Caco-2 (cell line): ENCODE results near the gene C1QTNF8. TPM values are rescaled to one million over a fixed set of nuclear protein-coding genes. Genes with fewer than 3 reads are reported as not detected.

Source experiments
- BruUV-seq: library from RNA; stranded (reverse); fragments of 400-500 nt; replicated peaks from 2 replicates; lab custom pipeline; 2021; lab: Mats Ljungman, UMichigan
- CTCF ChIA-PET: fragments of 300-600 bp; sonication (Branson Sonifier 250); formaldehyde crosslinking; loops from one replicate; lab custom pipeline; 2022; ENCODE audit warnings: antibody characterized with exemption; lab: Charles Lee
- POLR2A ChIA-PET: fragments of 300-600 bp; sonication (Branson Sonifier 250); formaldehyde crosslinking; loops from one replicate; lab custom pipeline; 2022; ENCODE audit warnings: antibody characterized with exemption; lab: Charles Lee
- DNase-seq, 2 experiments: peaks; one replicate each; pipeline versions ENCODE4 v3.0.0 to v3.0.0-alpha.2; 2020 to 2022
- H3K27me3 ChIP-seq: replicated peaks from 2 replicates; pipeline ENCODE4 v1.6.0; 2011; ENCODE audit warnings: low read length; ENCODE audit not compliant: control insufficient read depth, insufficient read depth
- H3K36me3 ChIP-seq: 2 replicates; pipeline ENCODE4 v1.5.1; 2011; ENCODE audit warnings: low read length; ENCODE audit not compliant: control insufficient read depth, insufficient read depth
- H3K4me1 ChIP-seq: fragments of 250-450 bp; sonication (Bioruptor Pico); 2 replicates; pipeline ENCODE4 v1.5.1; 2020; ENCODE audit warnings: mild to moderate bottlenecking
- H3K4me3 ChIP-seq: 2 replicates; pipeline ENCODE4 v1.5.1; 2011; ENCODE audit warnings: low read depth, mild to moderate bottlenecking, control low read depth, low read length
- H3K9me3 ChIP-seq: fragments of 250-450 bp; sonication (Bioruptor Pico); 2 replicates; pipeline ENCODE4 v1.5.1; 2020; ENCODE audit warnings: mild to moderate bottlenecking, moderate library complexity
- H3K27ac Mint-ChIP-seq: one replicate; pipeline ENCODE4 v1.8.0; 2022; ENCODE audit warnings: mixed read lengths; ENCODE audit not compliant: unreplicated experiment
- H3K27me3 Mint-ChIP-seq: one replicate; pipeline ENCODE4 v1.8.0; 2022; ENCODE audit warnings: mixed read lengths; ENCODE audit not compliant: insufficient read depth, unreplicated experiment
- H3K36me3 Mint-ChIP-seq: one replicate; pipeline ENCODE4 v1.8.0; 2022; ENCODE audit warnings: mild to moderate bottlenecking, mixed read lengths; ENCODE audit not compliant: insufficient read depth, unreplicated experiment
- H3K4me1 Mint-ChIP-seq: one replicate; pipeline ENCODE4 v1.8.0; 2022; ENCODE audit warnings: low read depth, mixed read lengths; ENCODE audit not compliant: unreplicated experiment
- H3K4me3 Mint-ChIP-seq: one replicate; pipeline ENCODE4 v1.8.0; 2022; ENCODE audit warnings: mild to moderate bottlenecking, moderate library complexity, mixed read lengths; ENCODE audit not compliant: unreplicated experiment
- H3K9me3 Mint-ChIP-seq: one replicate; pipeline ENCODE4 v1.8.0; 2022; ENCODE audit warnings: mixed read lengths; ENCODE audit not compliant: unreplicated experiment
- intact Hi-C: fragments of 100-400 bp; cut with micrococcal nuclease; formaldehyde crosslinking; loops from one replicate; pipeline ENCODE4 v1.10.0; 2022; ENCODE audit not compliant: unreplicated experiment
- total RNA-seq: library from RNA; stranded (reverse); gene quantifications from 2 replicates; pipeline ENCODE4 v1.2.3, GENCODE V29; 2022
- TF ChIP-seq, protein P1 (sequence below), 2 experiments: fragments of 200-600 bp in 1 of 2; IDR thresholded peaks; 1 replicate in 1 of 2; 2 replicates in 1 of 2; pipeline versions ENCODE4 v1.5.1 to v1.8.0; 2011 to 2022; ENCODE audit warnings: antibody characterized with exemption in 1 of 2, control low read depth in 1 of 2, inconsistent platforms in 1 of 2, low read depth in 1 of 2, low read length in 1 of 2, mild to moderate bottlenecking in 1 of 2, moderate library complexity in 1 of 2; ENCODE audit not compliant: insufficient read depth in 1 of 2, severe bottlenecking in 1 of 2, unreplicated experiment in 1 of 2

The C1QTNF8 gene
- total RNA-seq, 1 experiment from 2014 or later: not detected

DNA sequence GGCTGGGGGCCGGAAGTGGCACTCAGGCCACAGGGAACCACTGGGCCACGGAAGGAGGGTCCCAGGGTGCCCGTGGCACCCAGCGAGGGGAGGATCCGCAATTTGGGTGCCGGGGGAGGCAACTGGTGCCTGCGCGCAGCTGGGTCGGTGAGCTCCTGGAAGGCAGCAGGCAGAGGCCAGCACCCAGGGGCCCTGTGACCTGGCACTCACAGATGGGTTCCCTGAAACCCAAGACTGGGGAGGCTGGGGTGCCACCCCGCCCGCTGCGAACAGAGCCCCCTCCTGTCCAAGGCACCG is 22.8 kb downstream of the C1QTNF8 start:
- Histone ChIP-seq H3K36me3 (no peaks in the 10 kb centered on the region), H3K4me1 (peaks cover 8% of the 10 kb centered on the region), H3K9me3 (no peaks in the 10 kb centered on the region), H3K27me3 (no peaks in the 10 kb centered on the region), H3K4me3 (no peak overlapping the region)
- BruUV-seq: no TSS peak
- peaks cover 5% of the 10 kb centered on the region for H3K4me1 Mint-ChIP-seq
- H3K36me3 Mint-ChIP-seq: peaks cover 5% of the 10 kb centered on the region
- ChIA-PET POLR2A (no interaction called here), CTCF (no interaction called here)
- intact Hi-C loops: no loop called here
- no peaks in the 10 kb centered on the region for H3K27me3 Mint-ChIP-seq
- no peak overlapping the region for H3K27ac Mint-ChIP-seq
- TF ChIP-seq, protein P1, sequence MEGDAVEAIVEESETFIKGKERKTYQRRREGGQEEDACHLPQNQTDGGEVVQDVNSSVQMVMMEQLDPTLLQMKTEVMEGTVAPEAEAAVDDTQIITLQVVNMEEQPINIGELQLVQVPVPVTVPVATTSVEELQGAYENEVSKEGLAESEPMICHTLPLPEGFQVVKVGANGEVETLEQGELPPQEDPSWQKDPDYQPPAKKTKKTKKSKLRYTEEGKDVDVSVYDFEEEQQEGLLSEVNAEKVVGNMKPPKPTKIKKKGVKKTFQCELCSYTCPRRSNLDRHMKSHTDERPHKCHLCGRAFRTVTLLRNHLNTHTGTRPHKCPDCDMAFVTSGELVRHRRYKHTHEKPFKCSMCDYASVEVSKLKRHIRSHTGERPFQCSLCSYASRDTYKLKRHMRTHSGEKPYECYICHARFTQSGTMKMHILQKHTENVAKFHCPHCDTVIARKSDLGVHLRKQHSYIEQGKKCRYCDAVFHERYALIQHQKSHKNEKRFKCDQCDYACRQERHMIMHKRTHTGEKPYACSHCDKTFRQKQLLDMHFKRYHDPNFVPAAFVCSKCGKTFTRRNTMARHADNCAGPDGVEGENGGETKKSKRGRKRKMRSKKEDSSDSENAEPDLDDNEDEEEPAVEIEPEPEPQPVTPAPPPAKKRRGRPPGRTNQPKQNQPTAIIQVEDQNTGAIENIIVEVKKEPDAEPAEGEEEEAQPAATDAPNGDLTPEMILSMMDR (IDR thresholded peaks at IDR 0.05; ENCODE audit: insufficient read depth in 1 of 2, low read depth in 1 of 2, low read length in 1 of 2, severe bottlenecking in 1 of 2, unreplicated experiment in 1 of 2): no peak
- H3K4me3 Mint-ChIP-seq: no peak overlapping the region
- DNase-seq: no peak
- H3K9me3 Mint-ChIP-seq: no peaks in the 10 kb centered on the region

DNA sequence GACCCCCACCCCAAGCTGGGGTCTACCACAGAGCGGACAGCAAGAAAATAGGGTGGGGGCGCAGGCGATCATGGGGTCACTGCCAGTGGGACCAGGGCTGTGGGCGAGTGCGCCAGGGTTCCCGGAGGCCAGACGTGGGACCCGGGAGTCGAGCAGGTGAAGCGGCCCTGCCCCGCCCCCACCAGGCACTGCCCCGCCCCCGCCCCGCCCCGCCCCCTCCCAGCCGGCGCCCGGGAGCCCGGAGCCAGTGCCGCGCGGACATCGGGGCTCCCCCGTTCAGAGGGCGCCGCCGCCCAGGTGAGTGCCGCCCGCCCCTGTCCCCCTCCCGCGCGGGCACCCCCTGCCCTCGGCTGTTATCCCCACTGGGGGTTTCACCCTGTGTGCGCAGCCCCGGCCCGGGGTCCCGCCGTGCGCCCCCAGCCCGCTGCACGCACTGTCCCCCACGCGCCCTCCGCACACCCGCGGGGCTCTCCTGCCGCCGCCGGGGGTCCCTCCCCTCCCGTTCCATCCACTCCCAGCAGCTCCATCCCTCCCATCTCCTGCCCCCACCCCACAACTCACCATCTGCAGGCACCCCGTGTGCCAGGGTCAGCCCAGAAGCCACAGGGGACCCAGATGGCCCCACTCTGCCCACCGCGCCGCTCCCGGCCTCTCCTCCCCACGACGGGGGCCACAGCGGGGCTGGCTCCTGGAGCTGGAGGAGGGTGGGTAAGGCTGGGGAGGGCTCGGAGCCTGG is 23.4 kb downstream of the C1QTNF8 start, which contains the start of gene SSTR5:
Gene SSTR5, plus strand, starts transcription at position 222 of the 736 bp plus-strand sequence. CDS start 6,122 bp downstream, outside the sequence.
- TF ChIP-seq, protein P1 (IDR thresholded peaks at IDR 0.05; ENCODE audit: insufficient read depth in 1 of 2, low read depth in 1 of 2, low read length in 1 of 2, severe bottlenecking in 1 of 2, unreplicated experiment in 1 of 2): no peak
- no TSS peak for BruUV-seq
- H3K4me3 ChIP-seq: no peak within 1 kb of the TSS
- Mint-ChIP-seq H3K36me3 (peaks cover 5% of the 10 kb centered on the region), H3K4me3 (no peak within 1 kb of the TSS), H3K4me1 (peaks cover 5% of the 10 kb centered on the region), H3K27ac (no peak within 1 kb of the TSS), H3K27me3 (no peaks in the 10 kb centered on the region), H3K9me3 (no peaks in the 10 kb centered on the region)
- ChIA-PET CTCF (no interaction called here), POLR2A (no interaction called here)
- peaks cover 6% of the 10 kb centered on the region; the same call in 1 of the 2 replicates for H3K4me1 ChIP-seq
- H3K27me3 ChIP-seq: no peaks in the 10 kb centered on the region
- no peak for DNase-seq
- no peaks in the 10 kb centered on the region for H3K9me3 ChIP-seq
- no peaks in the 10 kb centered on the region for H3K36me3 ChIP-seq
- intact Hi-C loops: no loop called here

DNA sequence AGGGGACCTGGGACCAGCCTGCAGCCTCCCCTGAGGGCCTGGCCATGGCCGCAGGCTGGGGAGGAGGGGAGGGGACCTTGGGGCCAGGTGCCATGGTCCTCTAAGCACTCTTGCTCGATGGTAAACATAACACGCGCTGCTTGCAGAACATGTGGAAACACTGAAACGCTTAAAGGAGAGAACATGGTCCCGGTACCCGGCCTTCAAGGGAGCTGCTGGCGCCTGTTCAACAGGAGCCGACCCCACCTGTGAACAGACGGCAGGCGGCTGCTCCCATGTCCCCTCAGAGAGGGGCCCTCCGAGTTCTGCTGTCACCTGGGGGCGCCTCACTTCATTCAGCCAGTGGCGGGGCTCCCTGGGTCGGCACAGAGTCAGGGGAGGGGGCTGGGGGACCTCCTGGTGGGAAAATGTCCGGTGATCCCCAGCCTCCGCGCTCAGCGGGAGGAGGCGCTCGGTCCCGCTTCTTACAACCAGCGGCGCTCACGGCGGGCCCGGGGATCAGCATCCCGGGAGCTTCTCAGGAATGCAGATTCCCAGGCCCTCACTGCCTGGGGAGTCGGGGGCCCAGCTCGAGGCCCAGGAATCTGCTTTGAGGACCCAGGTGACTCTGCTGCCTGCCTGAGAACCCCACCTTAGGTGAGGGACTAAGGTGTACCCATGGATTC is 24.4 kb downstream of the C1QTNF8 start:
- DNase-seq: no peak
- CTCF ChIA-PET: interaction anchor here (1.0 kb wide), 1 partner anchor 31 kb away, joined by 5 read pairs; no protein-coding TSS in a partner anchor
- no TSS peak for BruUV-seq
- intact Hi-C loops: no loop called here
- no peaks in the 10 kb centered on the region for H3K27me3 ChIP-seq
- no peaks in the 10 kb centered on the region for H3K36me3 ChIP-seq
- H3K4me1 ChIP-seq: peaks cover under 1% of the 10 kb centered on the region; the same call in 1 of the 2 replicates
- TF ChIP-seq, protein P1 (IDR thresholded peaks at IDR 0.05; ENCODE audit: insufficient read depth in 1 of 2, low read depth in 1 of 2, low read length in 1 of 2, severe bottlenecking in 1 of 2, unreplicated experiment in 1 of 2): no peak
- Mint-ChIP-seq H3K9me3 (no peaks in the 10 kb centered on the region), H3K4me3 (no peak overlapping the region), H3K36me3 (peaks cover 5% of the 10 kb centered on the region), H3K27me3 (peaks cover 5% of the 10 kb centered on the region), H3K4me1 (peaks cover 4% of the 10 kb centered on the region), H3K27ac (no peak overlapping the region)
- no peak overlapping the region for H3K4me3 ChIP-seq
- POLR2A ChIA-PET: no interaction called here
- no peaks in the 10 kb centered on the region for H3K9me3 ChIP-seq
